CD4-positive, alpha-beta T cell treated with Interleukin-4 for 4 hours (primary cell): ENCODE data around the gene SIVA1.

Experiments used
- DNase-seq: peaks from one replicate; pipeline ENCODE4 v3.0.0-alpha.2; 2020

The SIVA1 gene

DNA sequence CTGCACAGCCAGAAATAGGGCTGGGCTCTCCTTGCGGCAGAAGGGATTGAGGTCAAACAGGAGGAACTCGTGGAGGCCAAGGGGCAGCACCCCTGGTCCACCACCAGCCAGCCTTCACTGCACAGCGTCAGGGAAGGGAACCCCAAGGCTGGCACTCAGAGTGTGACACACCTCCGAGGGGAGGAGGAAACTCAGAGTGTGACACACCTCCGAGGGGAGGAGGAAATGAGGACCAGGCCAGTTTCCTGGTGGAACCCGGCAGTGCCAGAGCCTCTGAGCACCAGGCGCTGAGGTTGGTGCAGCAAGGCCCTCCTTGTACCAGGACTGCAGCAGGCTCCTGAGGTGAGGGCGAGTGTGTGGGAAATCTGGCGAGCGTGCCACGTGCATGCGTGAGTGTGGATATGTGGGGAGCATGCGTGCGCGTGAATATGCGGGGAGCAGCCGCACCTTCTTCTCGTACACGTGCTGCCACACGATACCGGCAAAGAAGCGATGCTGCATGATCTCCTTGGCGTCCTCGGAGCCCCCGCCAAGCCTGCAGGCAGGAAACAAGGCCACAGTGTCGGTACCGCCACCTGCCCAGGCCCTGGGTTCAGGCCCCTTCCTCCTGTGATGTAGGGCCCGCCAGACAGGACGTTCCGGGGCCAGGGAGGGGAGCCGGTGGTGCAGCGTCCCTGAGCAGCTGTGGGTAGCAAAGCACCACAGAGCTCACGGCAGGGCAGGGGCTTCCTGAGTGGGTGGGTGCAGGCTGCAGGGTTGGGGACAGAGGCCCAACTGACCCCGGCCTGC, 19.2 kb downstream of the SIVA1 start:
- DNase-seq: no peak

DNA sequence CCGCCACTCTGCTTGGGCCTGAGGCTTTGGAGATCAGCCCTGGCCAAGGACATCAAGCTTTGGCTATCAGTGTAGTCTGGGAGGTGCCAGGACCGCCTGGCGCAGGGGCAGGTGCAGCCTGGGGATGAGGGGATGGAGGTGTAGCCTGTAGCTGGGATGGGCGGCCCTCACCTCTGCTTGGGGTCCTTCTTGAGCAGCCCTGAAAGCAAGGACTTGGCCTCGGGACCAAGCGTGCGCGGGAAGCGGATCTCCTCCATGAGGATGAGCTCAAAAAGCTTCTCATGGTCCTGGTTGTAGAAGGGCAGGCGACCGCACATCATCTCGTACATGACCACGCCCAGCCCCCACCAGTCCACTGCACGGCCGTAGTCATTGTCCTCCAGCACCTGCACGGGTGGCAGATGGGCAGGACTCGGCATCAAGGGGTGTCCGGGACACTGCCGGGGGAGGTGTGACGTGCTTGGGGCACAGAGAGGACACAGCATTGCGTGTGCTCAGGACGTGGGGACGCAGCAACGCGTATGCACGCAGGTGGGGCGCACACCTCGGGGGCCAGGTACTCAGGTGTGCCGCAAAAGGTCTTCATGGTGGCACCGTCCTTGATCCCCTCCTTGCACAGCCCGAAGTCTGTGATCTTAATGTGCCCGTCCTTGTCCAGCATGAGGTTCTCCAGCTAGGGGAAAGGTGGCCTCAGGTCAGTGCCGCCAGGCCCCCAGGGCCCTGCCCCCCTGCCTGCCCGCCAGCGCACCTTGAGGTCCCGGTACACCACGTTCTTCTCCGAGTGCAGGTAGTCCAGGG, 20.0 kb downstream of the SIVA1 start:
- no peak for DNase-seq

GRCh38 chr14:104773505-104774452, 20.8 kb downstream of the SIVA1 start:
- no peak for DNase-seq

GRCh38 chr14:104774453-104775072, 21.6 kb downstream of the SIVA1 start:
- DNase-seq: no peak

DNA sequence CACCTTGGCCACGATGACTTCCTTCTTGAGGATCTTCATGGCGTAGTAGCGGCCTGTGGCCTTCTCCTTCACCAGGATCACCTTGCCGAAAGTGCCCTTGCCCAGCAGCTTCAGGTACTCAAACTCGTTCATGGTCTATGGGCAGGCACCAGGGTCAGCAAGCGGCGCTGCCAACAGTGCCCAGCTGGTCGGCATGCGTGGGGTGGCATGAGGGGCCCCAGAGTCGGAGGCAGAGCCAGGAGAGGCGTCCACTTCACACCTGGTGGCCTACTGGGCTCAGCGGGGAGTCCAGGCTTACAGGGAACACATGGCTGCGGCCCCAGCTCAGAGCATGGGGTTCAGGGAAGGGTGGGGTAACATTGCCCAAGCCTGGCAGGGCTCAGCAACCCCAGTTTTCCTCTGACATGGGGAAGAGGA, 22.1 kb downstream of the SIVA1 start:
- DNase-seq: no peak

- DNase-seq: no peak
Measured at GRCh38 chr14:104776481-104776880, 23.5 kb downstream of the SIVA1 start.

- DNase-seq: no peak
Measured at GRCh38 chr14:104776961-104777807, 24.2 kb downstream of the SIVA1 start.

- no peak for DNase-seq
Measured at GRCh38 chr14:104777808-104778249, 24.9 kb downstream of the SIVA1 start.

DNA sequence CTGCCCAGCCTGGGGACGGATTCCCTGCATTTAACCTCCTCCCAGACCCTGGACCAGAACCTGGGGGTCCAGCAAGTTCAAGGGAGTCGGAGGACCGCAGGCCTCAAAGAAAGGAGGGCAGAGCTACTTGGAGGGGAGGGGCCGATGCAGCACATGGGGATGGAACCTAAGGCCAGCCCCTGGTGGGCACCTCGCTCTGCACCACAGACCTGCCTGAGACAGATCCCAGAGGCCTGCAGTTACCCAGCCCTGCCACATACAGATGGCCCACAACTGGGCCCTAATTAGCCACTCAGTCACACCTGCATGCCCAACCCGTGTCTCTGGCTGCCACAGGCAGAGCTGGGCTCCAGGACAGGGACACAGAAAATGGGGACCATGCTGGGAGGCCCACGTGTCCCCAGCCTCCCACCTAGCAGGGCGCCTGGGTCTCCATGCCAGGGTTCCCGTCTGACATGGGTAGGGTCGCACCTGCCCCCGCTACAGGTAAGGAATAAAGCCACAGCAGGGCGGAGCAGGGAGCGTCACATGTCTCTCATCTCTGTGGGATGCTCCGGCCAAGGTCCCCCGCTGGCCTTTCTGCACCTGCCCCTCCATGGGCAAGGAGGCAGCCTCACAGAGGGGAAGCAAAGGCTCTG, 25.9 kb downstream of the SIVA1 start:
- DNase-seq: no peak

GRCh38 chr14:104779776-104780512, 27.0 kb downstream of the SIVA1 start:
- no peak for DNase-seq

GRCh38 chr14:104780513-104781030, 27.6 kb downstream of the SIVA1 start:
- DNase-seq: no peak

DNA sequence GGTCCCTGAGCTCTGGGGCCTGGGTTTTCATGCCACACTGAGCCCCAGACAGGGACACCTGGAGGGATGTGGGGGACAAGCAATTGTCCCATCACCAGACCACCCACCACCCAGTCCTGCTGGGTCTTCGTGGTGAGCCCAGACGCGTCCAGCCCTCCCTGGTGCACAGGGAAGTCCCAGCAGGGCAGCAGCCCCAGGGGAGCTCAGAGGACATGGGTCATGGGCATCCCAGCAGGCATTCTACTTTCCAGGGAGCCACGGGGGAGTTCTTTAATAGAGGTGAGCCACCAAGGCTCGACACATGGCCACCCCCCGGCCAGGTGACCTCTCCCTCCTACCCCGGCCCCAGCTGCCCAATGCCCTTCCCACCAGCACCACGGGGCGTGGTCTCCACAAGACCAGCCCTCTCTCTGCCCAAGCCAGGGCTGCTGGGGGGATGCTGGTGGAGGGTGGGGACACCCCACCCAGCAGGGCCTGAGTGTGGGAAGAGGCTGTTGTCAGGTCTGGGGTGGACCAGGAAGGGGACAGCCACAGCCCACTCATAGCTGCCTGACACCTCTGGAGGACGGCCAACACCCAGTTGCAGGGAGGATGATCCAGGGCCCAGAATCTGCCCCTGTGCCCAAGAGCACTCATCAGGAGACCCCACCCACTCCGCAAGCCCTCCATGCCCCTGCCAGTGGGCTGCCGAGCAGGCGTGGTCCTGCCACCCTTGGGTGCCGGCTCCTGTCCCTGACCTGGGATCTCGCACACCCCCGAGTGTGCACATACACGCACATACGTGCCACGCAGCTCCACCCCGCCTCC, 28.5 kb downstream of the SIVA1 start:
- no peak for DNase-seq

DNA sequence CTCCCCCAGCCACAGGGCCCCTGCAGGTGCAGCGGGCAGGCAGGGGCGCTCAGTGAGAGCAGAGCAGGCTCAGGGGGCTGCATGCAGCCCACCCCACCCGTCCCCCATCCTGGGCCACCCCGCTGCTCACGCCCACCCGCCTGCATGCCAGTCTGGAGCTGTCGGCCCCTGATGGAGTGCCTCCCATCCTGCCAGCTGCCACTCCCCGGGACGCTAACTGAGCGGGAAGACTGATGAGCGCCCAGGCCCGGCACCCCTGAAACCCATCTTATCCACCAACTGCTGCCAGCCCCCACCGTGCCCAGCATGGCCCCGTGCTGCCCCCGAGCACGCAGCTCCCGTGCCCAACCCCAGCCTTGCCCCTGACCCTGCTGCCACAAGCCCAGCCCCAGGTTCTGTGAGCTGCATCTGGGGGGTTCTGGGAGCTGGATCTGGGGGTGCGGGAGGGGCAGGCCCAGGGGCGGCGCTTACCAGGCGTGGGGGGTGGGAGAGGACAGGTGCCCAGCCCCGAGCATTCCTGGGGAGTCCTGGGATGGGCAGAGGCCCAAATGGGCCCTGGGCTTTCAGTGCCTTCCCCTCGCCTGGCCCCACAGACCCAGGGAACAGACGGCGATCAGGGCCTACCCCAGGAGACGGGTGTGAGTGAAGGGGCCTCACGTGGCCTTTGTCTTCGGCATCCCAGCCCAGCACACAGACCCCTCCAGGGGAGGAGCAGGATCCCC, 29.3 kb downstream of the SIVA1 start:
- no peak for DNase-seq

GRCh38 chr14:104782808-104783139, 29.8 kb downstream of the SIVA1 start:
- DNase-seq: no peak

DNA sequence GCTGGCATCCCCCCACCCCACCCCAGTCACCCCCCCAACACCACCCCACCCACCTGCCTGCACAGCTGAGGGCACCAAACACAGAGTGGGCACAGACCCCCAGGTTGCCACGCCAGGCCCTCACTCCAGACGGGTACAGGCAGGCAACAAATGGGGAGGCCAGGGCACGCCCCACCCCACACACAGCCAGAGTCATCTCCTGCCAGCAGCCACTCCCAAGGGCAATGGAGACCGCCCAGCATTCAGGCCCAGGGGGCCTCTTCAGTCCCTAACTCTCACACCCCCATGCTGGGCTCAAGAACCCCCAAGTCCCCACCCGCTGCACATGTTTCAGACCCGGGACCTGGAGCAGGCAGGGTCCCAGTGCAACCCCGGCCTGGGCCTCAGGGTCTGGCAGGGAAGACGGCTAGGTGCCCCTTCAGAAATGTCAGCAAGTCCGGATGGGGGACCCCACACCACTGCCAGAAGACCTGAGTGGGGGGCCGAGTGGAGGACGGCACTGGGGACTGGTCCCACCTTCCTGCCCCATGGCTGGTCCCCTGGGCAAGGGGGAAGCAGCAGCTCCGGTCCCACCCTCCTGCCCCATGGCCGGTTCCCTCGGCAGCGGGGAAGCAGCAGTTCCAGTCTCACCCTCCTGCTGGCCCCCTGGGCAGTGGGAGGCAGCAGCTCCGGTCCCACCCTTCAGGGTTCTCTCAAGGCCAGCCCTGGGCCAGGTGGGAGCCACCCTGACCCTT, 30.7 kb downstream of the SIVA1 start:
- no peak for DNase-seq

- DNase-seq: no peak
Measured at GRCh38 chr14:104784218-104784568, 31.2 kb downstream of the SIVA1 start.

DNA sequence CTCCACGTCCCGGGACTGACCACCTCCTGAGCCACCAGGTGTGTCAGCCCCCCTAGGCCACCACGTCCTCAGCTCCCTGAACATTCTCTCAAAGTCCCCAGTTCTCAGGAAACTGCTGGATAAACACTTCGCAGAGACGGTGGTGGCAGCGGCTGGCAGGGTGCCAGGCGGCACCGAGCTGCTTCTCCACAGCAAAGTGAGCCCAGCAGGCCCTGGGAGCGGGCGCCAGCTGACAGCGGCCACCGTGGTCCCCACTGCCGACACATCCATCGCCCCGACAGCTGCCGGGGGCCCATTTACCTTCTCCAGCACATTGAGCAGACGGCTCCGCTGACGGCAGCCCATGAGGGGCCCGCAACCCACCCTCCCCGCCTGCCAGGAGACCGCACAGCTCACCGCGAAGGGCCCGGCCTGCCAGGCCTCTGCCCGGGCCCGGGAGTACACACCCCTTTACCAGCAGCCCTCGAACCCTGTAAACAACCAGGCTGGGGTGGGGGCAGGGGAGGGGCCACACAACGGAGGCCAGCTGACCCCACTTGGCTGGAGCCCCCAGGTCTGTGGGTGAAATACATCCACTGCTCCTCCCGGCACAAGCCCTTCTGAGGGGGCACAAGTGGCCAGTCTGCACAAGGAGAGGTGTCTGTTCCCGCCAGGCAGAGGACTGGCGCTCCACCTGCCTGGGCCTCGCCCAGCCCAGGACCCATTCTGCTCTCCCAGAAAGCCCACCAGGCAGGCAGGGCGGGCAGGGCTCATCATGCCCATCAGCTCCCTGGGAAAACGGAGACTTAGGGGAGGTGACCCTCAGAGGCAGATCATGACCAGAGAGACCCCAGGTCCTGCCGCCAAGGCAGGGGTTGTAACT, 32.1 kb downstream of the SIVA1 start:
- no peak for DNase-seq
